Esophagus muscularis mucosa (tissue), 4 donors: ENCODE data around the gene PAM16. TPM values are rescaled to one million over a fixed set of nuclear protein-coding genes. Genes with fewer than 3 reads are reported as not detected.
A peak's percentile ranks its signal among the peaks of the same experiment; 100 is the strongest.

Experiments
- DNase-seq: peaks from one replicate; pipeline ENCODE4 v3.0.0-alpha.2; 2017; ENCODE audit errors: extremely low spot score
- H3K27ac ChIP-seq, 4 donors: fragments of 200-600 bp; sonication (generic); replicated peaks in 1 of 4; 1 replicate in 3 of 4; 2 replicates in 1 of 4; pipeline ENCODE4 v1.5.1; 2016 to 2019; ENCODE audit warnings: mild to moderate bottlenecking in 1 of 4
- H3K27me3 ChIP-seq, 4 donors: fragments of 200-600 bp; sonication (generic); one replicate each; pipeline versions ENCODE4 v1.5.1 to v1.6.0; 2016 to 2019
- H3K36me3 ChIP-seq, 4 donors: fragments of 200-600 bp; sonication (generic); one replicate each; pipeline ENCODE4 v1.5.1; 2016 to 2019
- H3K4me1 ChIP-seq, 4 donors: fragments of 200-600 bp; sonication (generic); one replicate each; pipeline ENCODE4 v1.5.1; 2016 to 2019
- H3K4me3 ChIP-seq, 4 donors: fragments of 200-600 bp; sonication (generic); 1 replicate in 2 of 4; 2 replicates in 2 of 4; pipeline ENCODE4 v1.5.1; 2016 to 2019; ENCODE audit warnings: mild to moderate bottlenecking in 4 of 4, moderate library complexity in 1 of 4
- H3K9me3 ChIP-seq, 4 donors: fragments of 200-600 bp; sonication (generic); 1 replicate in 3 of 4; 2 replicates in 1 of 4; pipeline ENCODE4 v1.5.1; 2016 to 2019
- EP300 ChIP-seq: sonication (generic); formaldehyde crosslinking; IDR thresholded peaks from one replicate; pipeline ENCODE4 v1.6.1; 2017; ENCODE audit warnings: antibody characterized with exemption
- POLR2A ChIP-seq: fragments of 450-650 bp; IDR thresholded peaks from one replicate; pipeline ENCODE4 v1.6.1; 2017; ENCODE audit warnings: antibody characterized with exemption, moderate library complexity, mild to moderate bottlenecking, low read depth
- POLR2AphosphoS5 ChIP-seq, 2 donors: sonication (generic); formaldehyde crosslinking; IDR thresholded peaks; one replicate each; pipeline ENCODE4 v1.6.1; 2017; ENCODE audit warnings: antibody characterized with exemption in 2 of 2
- WGBS: methylation state at CpG from one replicate; pipeline ENCODE4 v1.1.5; 2018; 5-methylcytosine and 5-hydroxymethylcytosine counted together
- intact Hi-C: fragments of 100-400 bp; cut with DNase I; formaldehyde crosslinking; loops from one replicate; pipeline ENCODE4 v1.15.1; 2023
- total RNA-seq, 4 donors: library from RNA; depleted of rRNA; stranded (reverse); fragments of >200 nt; gene quantifications; one replicate each; pipeline versions ENCODE4 v1.1.0 to v1.2.1, GENCODE V29; 2016
- TF ChIP-seq, protein P1 (sequence below), 3 experiments: fragments of 200-600 bp in 2 of 3; fragments of 450-650 bp in 1 of 3; sonication (generic) in 2 of 3; IDR thresholded peaks; one replicate each; pipeline ENCODE4 v1.5.1; 2017 to 2019; ENCODE audit warnings: antibody characterized with exemption in 3 of 3, mild to moderate bottlenecking in 2 of 3, moderate library complexity in 1 of 3

The PAM16 gene
- total RNA-seq, 4 donors from 2014 or later, result 24.5 to 44.1 (median 40.2) TPM

- Histone ChIP-seq H3K27ac (no peak overlapping the region), H3K9me3 (no peaks in the 10 kb centered on the region), H3K4me3 (no peak overlapping the region), H3K4me1 (peaks cover 0 to 7% (median 3%) of the 10 kb centered on the region in 4 donors), H3K27me3 (no peaks in the 10 kb centered on the region), H3K36me3 (peaks cover 19 to 79% (median 58%) of the 10 kb centered on the region in 4 donors)
- no peak for DNase-seq
- 40% methylated on average over 19 of the region's 19 CpGs for WGBS
- intact Hi-C loops, result loop anchor here (1.0 kb wide), 1 partner anchor 42 kb away; no protein-coding TSS in a partner anchor
- TF ChIP-seq, protein P1, sequence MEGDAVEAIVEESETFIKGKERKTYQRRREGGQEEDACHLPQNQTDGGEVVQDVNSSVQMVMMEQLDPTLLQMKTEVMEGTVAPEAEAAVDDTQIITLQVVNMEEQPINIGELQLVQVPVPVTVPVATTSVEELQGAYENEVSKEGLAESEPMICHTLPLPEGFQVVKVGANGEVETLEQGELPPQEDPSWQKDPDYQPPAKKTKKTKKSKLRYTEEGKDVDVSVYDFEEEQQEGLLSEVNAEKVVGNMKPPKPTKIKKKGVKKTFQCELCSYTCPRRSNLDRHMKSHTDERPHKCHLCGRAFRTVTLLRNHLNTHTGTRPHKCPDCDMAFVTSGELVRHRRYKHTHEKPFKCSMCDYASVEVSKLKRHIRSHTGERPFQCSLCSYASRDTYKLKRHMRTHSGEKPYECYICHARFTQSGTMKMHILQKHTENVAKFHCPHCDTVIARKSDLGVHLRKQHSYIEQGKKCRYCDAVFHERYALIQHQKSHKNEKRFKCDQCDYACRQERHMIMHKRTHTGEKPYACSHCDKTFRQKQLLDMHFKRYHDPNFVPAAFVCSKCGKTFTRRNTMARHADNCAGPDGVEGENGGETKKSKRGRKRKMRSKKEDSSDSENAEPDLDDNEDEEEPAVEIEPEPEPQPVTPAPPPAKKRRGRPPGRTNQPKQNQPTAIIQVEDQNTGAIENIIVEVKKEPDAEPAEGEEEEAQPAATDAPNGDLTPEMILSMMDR (IDR thresholded peaks at IDR 0.05), result peak; percentile 97 to 99 (median 97)
- TF ChIP-seq POLR2AphosphoS5 (IDR thresholded peaks at IDR 0.05) (peak in 1 of 2 donors; percentile 27), POLR2A (no peak), EP300 (no peak)
Measured at GRCh38 chr16:4358831-4359561, 7.9 kb upstream of the PAM16 start.

DNA sequence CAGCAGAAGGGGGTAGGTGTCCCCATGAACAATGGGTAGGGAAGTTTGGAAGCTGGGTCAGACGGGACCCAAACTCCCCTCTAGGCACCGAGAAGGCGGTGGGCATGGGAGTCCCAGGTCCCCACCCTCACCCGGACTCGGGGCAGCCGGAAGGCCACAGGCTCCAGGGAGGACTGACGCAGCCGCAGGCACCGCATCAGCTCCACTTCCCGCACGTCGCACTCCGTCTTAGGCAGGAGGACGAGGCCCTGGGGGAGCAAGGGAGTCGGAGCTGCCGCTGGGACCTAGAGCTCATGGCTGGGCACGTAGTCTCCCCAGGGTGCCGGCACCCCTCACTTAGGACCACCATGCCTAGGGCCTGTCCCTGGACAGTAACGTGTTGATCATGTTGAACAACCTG, 7.1 kb upstream of the PAM16 start:
- DNase-seq, result no peak
- WGBS, result 92% methylated on average over 15 of the region's 19 CpGs
- intact Hi-C loops, result no loop called here

GRCh38 chr16:4356820-4357219, 5.7 kb upstream of the PAM16 start:
- TF ChIP-seq, protein P1 (IDR thresholded peaks at IDR 0.05), result no peak
- TF ChIP-seq POLR2A, result no peak
- TF ChIP-seq POLR2AphosphoS5 (IDR thresholded peaks at IDR 0.05), result no peak
- TF ChIP-seq EP300, result no peak
- intact Hi-C loops, result no loop called here
- H3K27ac ChIP-seq, result no peak overlapping the region
- H3K9me3 ChIP-seq, result no peaks in the 10 kb centered on the region
- WGBS, result 90% methylated on average over 4 of the region's 7 CpGs
- no peaks in the 10 kb centered on the region for H3K27me3 ChIP-seq
- no peak for DNase-seq
- H3K36me3 ChIP-seq, result peaks cover 9 to 57% (median 38%) of the 10 kb centered on the region in 4 donors
- no peak overlapping the region for H3K4me3 ChIP-seq
- peaks cover 0 to 10% (median 4%) of the 10 kb centered on the region in 4 donors for H3K4me1 ChIP-seq

More for the DNA sequence above, 7.1 kb upstream of the PAM16 start:
- Histone ChIP-seq H3K9me3 (no peaks in the 10 kb centered on the region), H3K36me3 (peaks cover 16 to 71% (median 52%) of the 10 kb centered on the region in 4 donors), H3K27ac (no peak overlapping the region), H3K4me3 (no peak overlapping the region), H3K27me3 (no peaks in the 10 kb centered on the region), H3K4me1 (peaks cover 0 to 7% (median 3%) of the 10 kb centered on the region in 4 donors)
- TF ChIP-seq POLR2AphosphoS5 (IDR thresholded peaks at IDR 0.05), result no peak
- TF ChIP-seq, protein P1 (IDR thresholded peaks at IDR 0.05), result no peak
- no peak for TF ChIP-seq POLR2A
- no peak for TF ChIP-seq EP300

GRCh38 chr16:4354512-4355409, 3.6 kb upstream of the PAM16 start:
- intact Hi-C loops, result no loop called here
- peaks cover 9 to 38% (median 22%) of the 10 kb centered on the region in 4 donors for H3K36me3 ChIP-seq
- H3K4me3 ChIP-seq, result no peak overlapping the region
- WGBS, result 97% methylated on average over 20 of the region's 20 CpGs
- peaks cover 8 to 25% (median 21%) of the 10 kb centered on the region in 4 donors for H3K4me1 ChIP-seq
- no peaks in the 10 kb centered on the region for H3K27me3 ChIP-seq
- no peak overlapping the region for H3K27ac ChIP-seq
- TF ChIP-seq POLR2AphosphoS5 (IDR thresholded peaks at IDR 0.05), result no peak
- TF ChIP-seq, protein P1 (IDR thresholded peaks at IDR 0.05), result no peak
- TF ChIP-seq POLR2A, result no peak
- no peak for TF ChIP-seq EP300
- no peak for DNase-seq
- H3K9me3 ChIP-seq, result no peaks in the 10 kb centered on the region
